Cortex of kidney (tissue), 1 donor: Measurements from ENCODE around the gene CDHR4.
"Not testable (repeated sequence)": the region's sequence is repeated elsewhere in the genome, so short reads cannot be mapped to it uniquely, and the experiment has no call there.

Experiments
- DNase-seq: peaks from one replicate; lab custom pipeline; 2025; lab: John Stamatoyannopoulos, UW

CDHR4 gene

GRCh38 chr3:49799761-49800160, at the start of gene CDHR4:
Gene CDHR4, minus strand, starts transcription at chr3:49799873. Its CDS starts 61 bp downstream, at chr3:49799812.
- no peak for DNase-seq

GRCh38 chr3:49845694-49846093, 46.0 kb upstream of the CDHR4 start:
- no peak for DNase-seq

GRCh38 chr3:49844464-49845183, 45.0 kb upstream of the CDHR4 start:
- DNase-seq: no peak

- no peak for DNase-seq
Measured at GRCh38 chr3:49842843-49843517, 43.3 kb upstream of the CDHR4 start.

- DNase-seq: no peak
Measured at GRCh38 chr3:49841806-49842205, 42.1 kb upstream of the CDHR4 start.

- no peak for DNase-seq
Measured at GRCh38 chr3:49841126-49841696, 41.5 kb upstream of the CDHR4 start.

GRCh38 chr3:49840388-49840787, 40.7 kb upstream of the CDHR4 start:
- DNase-seq: no peak

- no peak for DNase-seq
Measured at GRCh38 chr3:49839193-49839809, 39.6 kb upstream of the CDHR4 start.

- DNase-seq: no peak
Measured at GRCh38 chr3:49831341-49831740, 31.7 kb upstream of the CDHR4 start.

- no peak for DNase-seq
Measured at GRCh38 chr3:49826016-49826415, 26.3 kb upstream of the CDHR4 start.

GRCh38 chr3:49823131-49823530, 23.5 kb upstream of the CDHR4 start:
- DNase-seq: not testable (repeated sequence)

- no peak for DNase-seq
Measured at GRCh38 chr3:49813497-49814174, 14.0 kb upstream of the CDHR4 start, which contains the start of gene UBA7. Gene UBA7, minus strand, starts transcription at chr3:49813953. Its CDS starts 166 bp downstream, at chr3:49813787.

- DNase-seq: no peak
Measured at GRCh38 chr3:49812916-49813496, 13.3 kb upstream of the CDHR4 start.

- DNase-seq: no peak
Measured at GRCh38 chr3:49807431-49808114, 7.9 kb upstream of the CDHR4 start.

- DNase-seq: no peak
Measured at GRCh38 chr3:49806850-49807249, 7.2 kb upstream of the CDHR4 start.

GRCh38 chr3:49805897-49806701, 6.4 kb upstream of the CDHR4 start:
- DNase-seq: no peak

- no peak for DNase-seq
Measured at GRCh38 chr3:49805367-49805782, 5.7 kb upstream of the CDHR4 start.

- no peak for DNase-seq
Measured at GRCh38 chr3:49804141-49805041, 4.7 kb upstream of the CDHR4 start.

GRCh38 chr3:49803465-49804140, 3.9 kb upstream of the CDHR4 start:
- no peak for DNase-seq
